ENCODE results near the gene TXLNB.

The TXLNB gene

GRCh38 chr6:139291813-139292619, at the start of gene TXLNB:
TSS of gene TXLNB (minus strand) at chr6:139291998. CDS start at chr6:139288899, 3,099 bp downstream.
- DNase-seq = no peak

DNA sequence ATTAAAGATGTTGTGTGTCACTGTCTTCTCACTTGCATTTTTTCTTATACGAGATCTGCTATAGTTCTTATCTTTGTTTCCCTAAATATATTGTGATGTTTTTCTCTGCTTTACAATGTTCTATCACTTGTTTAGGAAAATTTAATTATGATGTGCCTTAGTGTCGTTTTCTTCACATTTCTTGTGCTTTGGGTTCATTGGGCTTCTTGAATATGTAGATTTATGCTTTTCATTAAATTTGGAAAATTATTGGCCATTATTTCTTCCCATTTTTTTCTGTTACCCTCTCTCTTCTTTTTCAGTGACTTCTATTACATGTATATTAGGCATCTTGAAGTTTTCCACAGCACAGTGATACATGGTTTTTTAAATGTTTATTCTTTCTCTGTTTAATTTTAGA, 49.3 kb upstream of the TXLNB start:
- DNase-seq = no peak

DNA sequence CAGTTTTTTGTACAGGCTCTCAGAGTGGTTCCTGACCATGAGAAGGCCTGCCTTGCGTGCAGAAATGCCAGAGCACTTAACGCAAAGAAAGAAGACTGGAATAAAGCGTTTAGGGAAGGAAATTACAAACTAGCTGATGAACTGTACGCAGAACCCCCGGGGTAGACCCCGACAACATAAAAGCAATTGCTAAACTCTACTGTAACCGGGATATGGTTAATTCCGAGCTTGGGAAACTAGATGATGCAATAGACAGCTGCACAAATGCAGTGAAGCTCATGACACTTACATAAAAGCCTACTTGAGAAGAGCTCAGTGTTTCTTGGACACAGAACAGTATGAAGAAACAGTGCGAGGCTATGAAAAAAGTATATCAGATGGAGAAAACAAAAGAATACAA, 47.0 kb upstream of the TXLNB start:
- no peak for DNase-seq

GRCh38 chr6:139337830-139338229, 46.0 kb upstream of the TXLNB start:
- DNase-seq = no peak

- no peak for DNase-seq
Measured at GRCh38 chr6:139337001-139337400, 45.2 kb upstream of the TXLNB start.

DNA sequence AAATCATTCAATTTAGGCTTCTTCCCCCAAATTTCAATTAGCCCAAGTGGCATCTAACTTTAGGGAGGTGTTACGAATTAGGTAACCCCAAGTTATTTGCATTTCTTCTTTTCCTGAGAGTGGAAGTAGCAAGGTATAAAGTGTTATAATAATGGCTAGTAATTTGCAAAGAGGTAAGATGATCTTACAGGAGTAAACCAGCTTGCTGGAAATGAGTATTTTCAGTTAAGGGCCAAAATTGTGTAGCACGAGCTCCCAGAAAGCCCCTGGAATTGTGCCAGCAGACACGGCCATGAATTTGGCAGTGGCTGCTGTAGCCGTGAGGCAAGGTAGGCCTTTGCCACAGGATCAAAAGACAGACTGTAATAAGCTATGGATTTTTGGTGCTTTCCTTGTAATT, 44.7 kb upstream of the TXLNB start:
- DNase-seq = no peak

GRCh38 chr6:139335447-139336210, 43.8 kb upstream of the TXLNB start:
- no peak for DNase-seq

DNA sequence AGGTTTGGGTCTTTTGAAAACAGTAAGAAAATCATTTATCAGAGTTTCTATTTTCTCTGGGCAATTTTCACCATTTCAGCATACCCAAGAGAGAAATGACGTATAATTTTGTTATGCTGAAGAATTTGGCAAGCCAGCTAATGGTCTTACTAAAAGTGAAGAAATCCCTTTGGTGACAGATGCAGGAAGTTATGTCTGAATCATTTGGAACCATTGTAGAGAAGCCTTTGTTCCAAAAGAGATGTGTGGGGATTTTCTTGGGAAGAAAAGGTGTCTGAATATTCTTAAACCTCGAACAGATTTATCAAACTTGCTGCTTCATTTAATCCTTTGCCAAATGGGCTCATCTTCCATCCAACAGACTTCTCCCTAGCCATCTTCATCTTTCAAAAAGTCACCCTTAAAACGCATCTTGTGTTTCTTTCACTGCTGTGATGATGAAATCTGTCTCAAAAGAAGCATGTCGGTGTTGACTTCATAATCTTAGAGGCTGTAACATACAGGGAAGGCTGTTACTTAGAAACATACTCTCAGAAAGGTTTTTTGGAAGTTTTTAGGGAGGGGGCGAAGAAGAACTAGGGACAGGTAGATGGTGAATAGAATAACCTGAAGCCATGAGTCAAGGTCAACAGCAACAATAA, 43.1 kb upstream of the TXLNB start:
- DNase-seq = no peak

DNA sequence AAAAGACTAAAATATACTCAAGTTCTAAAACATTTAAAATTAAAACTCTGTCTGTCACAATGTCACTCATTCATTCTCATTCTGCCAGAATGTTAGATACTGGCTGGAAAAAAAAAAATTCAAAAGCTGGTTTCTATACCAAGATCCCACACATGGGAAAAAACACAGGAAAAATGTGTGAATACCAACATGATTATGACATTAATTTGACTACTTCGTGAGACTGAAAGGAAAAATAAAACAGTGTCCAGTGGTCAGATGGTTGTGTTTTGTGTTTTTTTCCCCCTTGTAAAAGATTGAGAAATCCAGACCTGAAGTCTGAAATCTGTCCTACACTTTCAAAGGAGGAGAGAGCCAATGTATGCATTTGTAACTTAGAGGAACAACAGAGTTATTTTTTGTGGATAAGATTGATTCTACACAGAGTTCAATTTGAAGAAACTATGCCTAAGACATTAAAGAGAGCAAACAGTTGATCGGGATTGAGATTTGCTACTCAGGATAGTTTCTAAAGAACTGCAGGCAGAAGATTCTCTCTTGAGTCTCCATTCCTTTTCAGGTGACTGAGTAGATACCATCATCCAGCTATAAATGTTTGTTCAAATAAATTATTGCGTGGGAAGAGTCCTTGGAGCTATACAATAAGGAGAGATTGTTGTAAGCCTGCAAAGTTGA, 39.2 kb upstream of the TXLNB start:
- no peak for DNase-seq

- no peak for DNase-seq
Measured at GRCh38 chr6:139330306-139330705, 38.5 kb upstream of the TXLNB start.

- no peak for DNase-seq
Measured at GRCh38 chr6:139329224-139329623, 37.4 kb upstream of the TXLNB start.

DNA sequence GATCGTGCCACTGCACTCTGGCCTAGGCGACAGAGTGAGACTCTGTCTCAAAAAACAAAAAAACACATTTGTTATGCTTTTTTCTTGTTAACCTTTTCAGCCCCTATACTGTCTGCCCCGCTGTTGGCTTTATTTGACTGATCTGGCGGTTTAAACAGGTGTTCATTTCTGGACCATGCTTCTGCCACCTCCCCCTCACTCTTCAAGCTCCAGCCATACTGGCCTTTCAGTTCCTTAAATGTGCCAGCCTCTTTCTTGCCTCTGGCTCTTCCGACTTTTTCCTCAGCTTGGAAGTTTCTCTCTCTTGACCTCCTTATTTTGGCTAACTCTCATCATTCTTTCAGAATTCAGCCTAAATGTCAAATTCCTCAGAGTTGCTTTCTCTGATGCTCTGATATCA, 35.2 kb upstream of the TXLNB start:
- no peak for DNase-seq

- no peak for DNase-seq
Measured at GRCh38 chr6:139325686-139326085, 33.9 kb upstream of the TXLNB start.

- no peak for DNase-seq
Measured at GRCh38 chr6:139325125-139325524, 33.3 kb upstream of the TXLNB start.

DNA sequence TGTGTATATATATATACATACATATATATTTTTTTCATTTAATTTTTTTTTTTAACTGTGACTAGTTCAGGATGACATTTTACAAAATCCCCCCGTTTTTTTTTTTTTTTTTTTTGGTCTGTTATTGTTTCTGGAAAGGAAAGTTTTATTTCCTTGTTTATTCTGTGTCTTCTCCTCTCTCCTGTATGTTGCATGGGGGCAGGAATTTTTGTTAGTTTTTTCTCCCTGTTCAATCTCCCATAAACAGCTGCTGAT, 32.4 kb upstream of the TXLNB start:
- no peak for DNase-seq

- DNase-seq = no peak
Measured at GRCh38 chr6:139323511-139324300, 31.9 kb upstream of the TXLNB start.

- DNase-seq = no peak
Measured at GRCh38 chr6:139320081-139320480, 28.3 kb upstream of the TXLNB start.

- DNase-seq = no peak
Measured at GRCh38 chr6:139316622-139317317, 25.0 kb upstream of the TXLNB start.

DNA sequence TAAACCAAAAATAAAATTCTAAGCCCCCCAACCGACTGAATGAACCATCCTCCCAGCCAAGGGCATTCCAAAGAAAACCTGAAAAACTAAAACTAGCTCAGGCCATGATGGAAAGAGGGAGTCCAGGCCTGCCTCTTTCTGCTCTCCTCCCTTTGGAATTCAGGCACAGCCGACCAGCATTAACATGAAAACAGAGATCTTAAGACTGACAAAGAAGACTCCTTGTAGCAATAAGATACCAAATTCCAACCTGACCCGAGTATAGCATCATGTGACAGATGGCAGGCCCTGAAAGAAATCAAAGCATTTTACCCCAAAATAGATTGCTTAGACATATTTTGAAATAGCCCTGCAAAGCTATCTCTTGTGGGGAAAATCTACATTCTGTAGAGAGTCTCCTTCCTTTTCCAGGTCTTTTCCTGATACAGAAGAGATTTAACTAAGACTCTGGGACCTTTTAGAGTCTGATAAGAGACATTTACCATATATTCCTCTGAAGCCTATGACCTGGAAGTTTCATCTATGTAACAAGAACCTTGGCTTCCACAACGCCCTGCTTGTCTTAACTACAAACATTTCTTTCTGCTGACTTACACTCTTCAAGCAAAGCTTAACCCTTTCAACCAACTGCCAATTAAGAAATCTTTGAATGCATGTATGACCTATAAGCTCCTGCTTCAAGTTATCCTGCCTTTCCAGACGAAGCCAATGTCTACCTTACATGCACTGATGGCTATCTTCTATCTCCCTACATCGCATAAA, 22.2 kb upstream of the TXLNB start:
- no peak for DNase-seq

DNA sequence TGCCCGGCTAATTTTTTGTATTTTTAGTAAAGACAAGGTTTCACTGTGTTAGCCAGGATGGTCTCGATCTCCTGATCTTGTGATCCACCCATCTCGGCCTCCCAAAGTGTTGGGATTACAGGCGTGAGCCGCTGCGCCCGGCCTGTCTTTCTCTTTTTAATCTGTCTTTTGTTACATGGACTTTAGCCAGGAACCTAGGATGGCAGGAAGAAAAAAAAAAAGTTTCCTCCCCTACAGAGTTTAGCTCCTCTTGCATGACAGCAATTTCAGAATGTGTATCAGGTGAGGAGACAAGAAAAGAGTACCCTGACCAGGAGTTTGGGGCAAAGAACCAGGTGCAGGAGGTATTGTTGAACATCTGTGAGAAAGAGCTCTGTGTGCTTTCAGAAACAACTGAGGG, 21.4 kb upstream of the TXLNB start:
- no peak for DNase-seq

- no peak for DNase-seq
Measured at GRCh38 chr6:139311831-139312230, 20.0 kb upstream of the TXLNB start.
